GM23338 (cell line): Measurements from ENCODE around the gene ZBTB12. TPM values are rescaled to one million over a fixed set of nuclear protein-coding genes. Genes with fewer than 3 reads are reported as not detected.

Experiments used
- CREB1 ChIP-seq: fragments of 250-450 bp; sonication (Bioruptor Pico); IDR thresholded peaks from 2 replicates; pipeline ENCODE4 v1.5.0; 2020; ENCODE audit warnings: low read depth, mild to moderate bottlenecking, moderate library complexity
- CTCF ChIP-seq, 2 experiments: fragments of 200-600 bp in 1 of 2; sonication (generic) in 1 of 2; conservative IDR thresholded peaks; 2 replicates each; pipeline versions ENCODE4 v1.5.1 to v1.6.1; 2016 to 2017; ENCODE audit warnings: antibody characterized with exemption in 2 of 2, low read depth in 2 of 2, mild to moderate bottlenecking in 2 of 2, moderate library complexity in 1 of 2
- EZH2 ChIP-seq: fragments of 200-600 bp; sonication (generic); IDR thresholded peaks from one replicate; pipeline ENCODE4 v1.8.0; 2017; ENCODE audit warnings: antibody characterized with exemption, mild to moderate bottlenecking, low read depth; ENCODE audit not compliant: unreplicated experiment
- EZH2phosphoT487 ChIP-seq: fragments of 200-600 bp; sonication (generic); IDR thresholded peaks from one replicate; pipeline ENCODE4 v1.8.1; 2018; ENCODE audit warnings: antibody characterized with exemption; ENCODE audit not compliant: unreplicated experiment
- NANOG ChIP-seq: IDR thresholded peaks from 2 replicates; pipeline ENCODE4 v1.6.1; 2016; ENCODE audit warnings: antibody characterized with exemption, borderline replicate concordance
- STAT1 ChIP-seq: IDR thresholded peaks from one replicate; pipeline ENCODE4 v1.6.1; 2016; ENCODE audit warnings: antibody characterized with exemption; ENCODE audit not compliant: unreplicated experiment
- ZNF331 ChIP-seq: fragments of 250-450 bp; sonication (Bioruptor Pico); IDR thresholded peaks from 2 replicates; pipeline ENCODE4 v1.5.0; 2020; ENCODE audit warnings: low read depth, mild to moderate bottlenecking, moderate library complexity
- polyA plus RNA-seq: library from polyadenylated mRNA; unstranded; fragments of >200 nt; fragmentation: Nextera tagmentation; extraction: Ambion mirVana; gene quantifications from 2 replicates; pipeline ENCODE4 v1.2.1, GENCODE V29; 2016
- total RNA-seq: library from RNA; depleted of rRNA; stranded (reverse); fragments of >200 nt; shearing (Covaris generic); gene quantifications from 2 replicates; pipeline ENCODE4 v1.2.3, GENCODE V29; 2014
- TF ChIP-seq, protein P1 (sequence below): fragments of 250-450 bp; sonication (Bioruptor Pico); IDR thresholded peaks from 2 replicates; pipeline ENCODE4 v1.5.0; 2020; ENCODE audit warnings: mild to moderate bottlenecking, moderate library complexity

Gene ZBTB12
- total and polyA plus RNA-seq, 2 experiments from 2014 or later = 0.18 to 14.4 TPM

GRCh38 chr6:31947070-31947675, 45.3 kb upstream of the ZBTB12 start (continued):
- TF ChIP-seq, protein P1, sequence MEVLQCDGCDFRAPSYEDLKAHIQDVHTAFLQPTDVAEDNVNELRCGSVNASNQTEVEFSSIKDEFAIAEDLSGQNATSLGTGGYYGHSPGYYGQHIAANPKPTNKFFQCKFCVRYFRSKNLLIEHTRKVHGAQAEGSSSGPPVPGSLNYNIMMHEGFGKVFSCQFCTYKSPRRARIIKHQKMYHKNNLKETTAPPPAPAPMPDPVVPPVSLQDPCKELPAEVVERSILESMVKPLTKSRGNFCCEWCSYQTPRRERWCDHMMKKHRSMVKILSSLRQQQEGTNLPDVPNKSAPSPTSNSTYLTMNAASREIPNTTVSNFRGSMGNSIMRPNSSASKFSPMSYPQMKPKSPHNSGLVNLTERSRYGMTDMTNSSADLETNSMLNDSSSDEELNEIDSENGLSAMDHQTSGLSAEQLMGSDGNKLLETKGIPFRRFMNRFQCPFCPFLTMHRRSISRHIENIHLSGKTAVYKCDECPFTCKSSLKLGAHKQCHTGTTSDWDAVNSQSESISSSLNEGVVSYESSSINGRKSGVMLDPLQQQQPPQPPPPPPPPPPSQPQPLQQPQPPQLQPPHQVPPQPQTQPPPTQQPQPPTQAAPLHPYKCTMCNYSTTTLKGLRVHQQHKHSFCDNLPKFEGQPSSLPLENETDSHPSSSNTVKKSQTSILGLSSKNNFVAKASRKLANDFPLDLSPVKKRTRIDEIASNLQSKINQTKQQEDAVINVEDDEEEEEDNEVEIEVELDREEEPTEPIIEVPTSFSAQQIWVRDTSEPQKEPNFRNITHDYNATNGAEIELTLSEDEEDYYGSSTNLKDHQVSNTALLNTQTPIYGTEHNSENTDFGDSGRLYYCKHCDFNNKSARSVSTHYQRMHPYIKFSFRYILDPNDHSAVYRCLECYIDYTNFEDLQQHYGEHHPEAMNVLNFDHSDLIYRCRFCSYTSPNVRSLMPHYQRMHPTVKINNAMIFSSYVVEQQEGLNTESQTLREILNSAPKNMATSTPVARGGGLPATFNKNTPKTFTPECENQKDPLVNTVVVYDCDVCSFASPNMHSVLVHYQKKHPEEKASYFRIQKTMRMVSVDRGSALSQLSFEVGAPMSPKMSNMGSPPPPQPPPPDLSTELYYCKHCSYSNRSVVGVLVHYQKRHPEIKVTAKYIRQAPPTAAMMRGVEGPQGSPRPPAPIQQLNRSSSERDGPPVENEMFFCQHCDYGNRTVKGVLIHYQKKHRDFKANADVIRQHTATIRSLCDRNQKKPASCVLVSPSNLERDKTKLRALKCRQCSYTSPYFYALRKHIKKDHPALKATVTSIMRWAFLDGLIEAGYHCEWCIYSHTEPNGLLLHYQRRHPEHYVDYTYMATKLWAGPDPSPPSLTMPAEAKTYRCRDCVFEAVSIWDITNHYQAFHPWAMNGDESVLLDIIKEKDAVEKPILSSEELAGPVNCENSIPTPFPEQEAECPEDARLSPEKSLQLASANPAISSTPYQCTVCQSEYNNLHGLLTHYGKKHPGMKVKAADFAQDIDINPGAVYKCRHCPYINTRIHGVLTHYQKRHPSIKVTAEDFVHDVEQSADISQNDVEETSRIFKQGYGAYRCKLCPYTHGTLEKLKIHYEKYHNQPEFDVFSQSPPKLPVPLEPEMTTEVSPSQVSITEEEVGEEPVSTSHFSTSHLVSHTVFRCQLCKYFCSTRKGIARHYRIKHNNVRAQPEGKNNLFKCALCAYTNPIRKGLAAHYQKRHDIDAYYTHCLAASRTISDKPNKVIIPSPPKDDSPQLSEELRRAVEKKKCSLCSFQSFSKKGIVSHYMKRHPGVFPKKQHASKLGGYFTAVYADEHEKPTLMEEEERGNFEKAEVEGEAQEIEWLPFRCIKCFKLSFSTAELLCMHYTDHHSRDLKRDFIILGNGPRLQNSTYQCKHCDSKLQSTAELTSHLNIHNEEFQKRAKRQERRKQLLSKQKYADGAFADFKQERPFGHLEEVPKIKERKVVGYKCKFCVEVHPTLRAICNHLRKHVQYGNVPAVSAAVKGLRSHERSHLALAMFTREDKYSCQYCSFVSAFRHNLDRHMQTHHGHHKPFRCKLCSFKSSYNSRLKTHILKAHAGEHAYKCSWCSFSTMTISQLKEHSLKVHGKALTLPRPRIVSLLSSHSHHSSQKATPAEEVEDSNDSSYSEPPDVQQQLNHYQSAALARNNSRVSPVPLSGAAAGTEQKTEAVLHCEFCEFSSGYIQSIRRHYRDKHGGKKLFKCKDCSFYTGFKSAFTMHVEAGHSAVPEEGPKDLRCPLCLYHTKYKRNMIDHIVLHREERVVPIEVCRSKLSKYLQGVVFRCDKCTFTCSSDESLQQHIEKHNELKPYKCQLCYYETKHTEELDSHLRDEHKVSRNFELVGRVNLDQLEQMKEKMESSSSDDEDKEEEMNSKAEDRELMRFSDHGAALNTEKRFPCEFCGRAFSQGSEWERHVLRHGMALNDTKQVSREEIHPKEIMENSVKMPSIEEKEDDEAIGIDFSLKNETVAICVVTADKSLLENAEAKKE (CRISPR knock-in tag) = no peak
- no peak for TF ChIP-seq NANOG
- no peak for TF ChIP-seq EZH2phosphoT487
- no peak for TF ChIP-seq EZH2
- no peak for TF ChIP-seq STAT1
- no peak for TF ChIP-seq CTCF (conservative IDR thresholded peaks at IDR 0.05; ENCODE audit: low read depth in 2 of 2)
- TF ChIP-seq ZNF331 (CRISPR knock-in tag) = no peak
- no peak for TF ChIP-seq CREB1 (CRISPR knock-in tag)
